ENCODE measurements around the gene SCAMP4. TPM values are rescaled to one million over a fixed set of nuclear protein-coding genes. Genes with fewer than 3 reads are reported as not detected.

Gene SCAMP4
- total and polyA plus RNA-seq, 2 of the 13 experiments (the other 11 are each of a cell fraction or from before 2014, with no cell fraction given): 10.7 to 13.7 TPM

DNA sequence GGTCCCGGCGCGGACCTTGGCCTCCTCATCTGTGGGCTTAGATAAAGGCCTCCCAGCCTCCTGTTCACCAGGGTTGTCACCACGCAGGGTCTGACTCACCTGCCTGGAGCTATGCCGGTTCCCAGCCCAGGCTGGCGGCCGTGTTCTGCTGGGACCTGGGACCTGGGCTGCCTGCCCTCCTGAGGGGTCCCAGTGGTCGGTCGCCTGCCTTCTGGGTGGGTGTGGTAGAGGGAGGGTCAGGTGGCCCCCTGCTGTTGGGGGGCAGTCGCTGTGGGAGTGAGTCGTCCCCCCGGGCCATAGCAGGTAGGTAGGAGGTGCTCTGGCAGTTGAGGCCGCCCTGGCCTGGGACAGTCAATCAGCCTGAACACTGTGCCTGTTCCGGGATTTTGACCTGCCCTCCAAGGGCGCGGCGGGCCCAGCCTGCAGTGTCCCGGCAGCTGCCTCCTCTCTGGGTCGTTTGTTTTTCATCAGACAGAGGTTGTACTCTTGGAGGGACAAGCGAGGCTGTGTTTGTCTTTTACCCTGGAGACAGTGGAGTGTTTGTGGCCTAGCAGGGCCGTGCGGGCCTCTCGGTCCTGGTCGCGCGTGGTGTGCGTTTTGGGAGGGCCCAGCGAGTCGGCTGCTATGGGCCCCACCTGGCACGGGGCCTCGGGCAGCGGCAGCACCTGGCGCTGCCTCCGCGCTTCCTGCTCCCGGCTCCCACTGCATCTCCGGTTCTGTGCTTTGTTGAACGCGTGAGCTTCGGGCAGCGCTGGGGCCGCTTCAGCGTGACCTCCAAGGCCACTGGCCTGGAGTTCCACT, 2.6 kb downstream of the SCAMP4 start (continued):
- TF ChIP-seq, protein P1, sequence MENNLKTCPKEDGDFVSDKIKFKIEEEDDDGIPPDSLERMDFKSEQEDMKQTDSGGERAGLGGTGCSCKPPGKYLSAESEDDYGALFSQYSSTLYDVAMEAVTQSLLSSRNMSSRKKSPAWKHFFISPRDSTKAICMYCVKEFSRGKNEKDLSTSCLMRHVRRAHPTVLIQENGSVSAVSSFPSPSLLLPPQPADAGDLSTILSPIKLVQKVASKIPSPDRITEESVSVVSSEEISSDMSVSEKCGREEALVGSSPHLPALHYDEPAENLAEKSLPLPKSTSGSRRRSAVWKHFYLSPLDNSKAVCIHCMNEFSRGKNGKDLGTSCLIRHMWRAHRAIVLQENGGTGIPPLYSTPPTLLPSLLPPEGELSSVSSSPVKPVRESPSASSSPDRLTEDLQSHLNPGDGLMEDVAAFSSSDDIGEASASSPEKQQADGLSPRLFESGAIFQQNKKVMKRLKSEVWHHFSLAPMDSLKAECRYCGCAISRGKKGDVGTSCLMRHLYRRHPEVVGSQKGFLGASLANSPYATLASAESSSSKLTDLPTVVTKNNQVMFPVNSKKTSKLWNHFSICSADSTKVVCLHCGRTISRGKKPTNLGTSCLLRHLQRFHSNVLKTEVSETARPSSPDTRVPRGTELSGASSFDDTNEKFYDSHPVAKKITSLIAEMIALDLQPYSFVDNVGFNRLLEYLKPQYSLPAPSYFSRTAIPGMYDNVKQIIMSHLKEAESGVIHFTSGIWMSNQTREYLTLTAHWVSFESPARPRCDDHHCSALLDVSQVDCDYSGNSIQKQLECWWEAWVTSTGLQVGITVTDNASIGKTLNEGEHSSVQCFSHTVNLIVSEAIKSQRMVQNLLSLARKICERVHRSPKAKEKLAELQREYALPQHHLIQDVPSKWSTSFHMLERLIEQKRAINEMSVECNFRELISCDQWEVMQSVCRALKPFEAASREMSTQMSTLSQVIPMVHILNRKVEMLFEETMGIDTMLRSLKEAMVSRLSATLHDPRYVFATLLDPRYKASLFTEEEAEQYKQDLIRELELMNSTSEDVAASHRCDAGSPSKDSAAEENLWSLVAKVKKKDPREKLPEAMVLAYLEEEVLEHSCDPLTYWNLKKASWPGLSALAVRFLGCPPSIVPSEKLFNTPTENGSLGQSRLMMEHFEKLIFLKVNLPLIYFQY (CRISPR knock-in tag; IDR thresholded peaks at IDR 0.05; ENCODE audit: borderline replicate concordance): 0 out of 2 replicates have a peak, but pooled peaks have one; percentile 42
- TF ChIP-seq HOXA3 (CRISPR knock-in tag; IDR thresholded peaks at IDR 0.05) (peak; percentile 38; the same call in 1 of the 2 replicates), RXRB (CRISPR knock-in tag; IDR thresholded peaks at IDR 0.05; ENCODE audit: borderline replicate concordance) (peak; percentile 11; the same call in 1 of the 2 replicates), PAX8 (CRISPR knock-in tag; IDR thresholded peaks at IDR 0.05; ENCODE audit: borderline replicate concordance) (no peak), BCL6 (CRISPR knock-in tag; IDR thresholded peaks at IDR 0.05) (no peak; the same call in 1 of the 2 replicates), ZBTB21 (CRISPR knock-in tag; IDR thresholded peaks at IDR 0.05) (no peak), KDM2A (CRISPR knock-in tag; IDR thresholded peaks at IDR 0.05; ENCODE audit: borderline replicate concordance, low read depth) (peak; percentile 56; the same call in 1 of the 2 replicates), SMARCC2 (IDR thresholded peaks at IDR 0.05) (no peak), ZNF589 (CRISPR knock-in tag; conservative IDR thresholded peaks at IDR 0.05) (no peak), ZNF430 (CRISPR knock-in tag; IDR thresholded peaks at IDR 0.05) (no peak), RARA (CRISPR knock-in tag; IDR thresholded peaks at IDR 0.05) (no peak), ZNF549 (CRISPR knock-in tag; IDR thresholded peaks at IDR 0.05) (no peak), ZIK1 (CRISPR knock-in tag; IDR thresholded peaks at IDR 0.05; ENCODE audit: borderline replicate concordance, low read depth) (peak; percentile 68; the same call in 1 of the 2 replicates)
- TF ChIP-seq, protein P2, sequence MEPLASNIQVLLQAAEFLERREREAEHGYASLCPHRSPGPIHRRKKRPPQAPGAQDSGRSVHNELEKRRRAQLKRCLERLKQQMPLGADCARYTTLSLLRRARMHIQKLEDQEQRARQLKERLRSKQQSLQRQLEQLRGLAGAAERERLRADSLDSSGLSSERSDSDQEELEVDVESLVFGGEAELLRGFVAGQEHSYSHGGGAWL (CRISPR knock-in tag; IDR thresholded peaks at IDR 0.05): peak; percentile 68; the same call in 1 of the 2 replicates
- TF ChIP-seq, protein P3, sequence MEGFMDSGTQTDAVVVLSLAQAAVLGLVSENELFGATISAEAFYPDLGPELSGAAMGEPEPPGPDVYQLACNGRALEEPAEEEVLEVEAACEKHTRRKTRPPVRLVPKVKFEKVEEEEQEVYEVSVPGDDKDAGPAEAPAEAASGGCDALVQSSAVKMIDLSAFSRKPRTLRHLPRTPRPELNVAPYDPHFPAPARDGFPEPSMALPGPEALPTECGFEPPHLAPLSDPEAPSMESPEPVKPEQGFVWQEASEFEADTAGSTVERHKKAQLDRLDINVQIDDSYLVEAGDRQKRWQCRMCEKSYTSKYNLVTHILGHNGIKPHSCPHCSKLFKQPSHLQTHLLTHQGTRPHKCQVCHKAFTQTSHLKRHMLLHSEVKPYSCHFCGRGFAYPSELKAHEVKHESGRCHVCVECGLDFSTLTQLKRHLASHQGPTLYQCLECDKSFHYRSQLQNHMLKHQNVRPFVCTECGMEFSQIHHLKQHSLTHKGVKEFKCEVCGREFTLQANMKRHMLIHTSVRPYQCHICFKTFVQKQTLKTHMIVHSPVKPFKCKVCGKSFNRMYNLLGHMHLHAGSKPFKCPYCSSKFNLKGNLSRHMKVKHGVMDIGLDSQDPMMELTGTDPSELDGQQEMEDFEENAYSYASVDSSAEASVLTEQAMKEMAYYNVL (CRISPR knock-in tag; IDR thresholded peaks at IDR 0.05; ENCODE audit: borderline replicate concordance): no peak
- TF ChIP-seq, protein P4, sequence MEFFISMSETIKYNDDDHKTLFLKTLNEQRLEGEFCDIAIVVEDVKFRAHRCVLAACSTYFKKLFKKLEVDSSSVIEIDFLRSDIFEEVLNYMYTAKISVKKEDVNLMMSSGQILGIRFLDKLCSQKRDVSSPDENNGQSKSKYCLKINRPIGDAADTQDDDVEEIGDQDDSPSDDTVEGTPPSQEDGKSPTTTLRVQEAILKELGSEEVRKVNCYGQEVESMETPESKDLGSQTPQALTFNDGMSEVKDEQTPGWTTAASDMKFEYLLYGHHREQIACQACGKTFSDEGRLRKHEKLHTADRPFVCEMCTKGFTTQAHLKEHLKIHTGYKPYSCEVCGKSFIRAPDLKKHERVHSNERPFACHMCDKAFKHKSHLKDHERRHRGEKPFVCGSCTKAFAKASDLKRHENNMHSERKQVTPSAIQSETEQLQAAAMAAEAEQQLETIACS (CRISPR knock-in tag; IDR thresholded peaks at IDR 0.05): no peak; the same call in 1 of the 2 replicates
- TF ChIP-seq, protein P5, sequence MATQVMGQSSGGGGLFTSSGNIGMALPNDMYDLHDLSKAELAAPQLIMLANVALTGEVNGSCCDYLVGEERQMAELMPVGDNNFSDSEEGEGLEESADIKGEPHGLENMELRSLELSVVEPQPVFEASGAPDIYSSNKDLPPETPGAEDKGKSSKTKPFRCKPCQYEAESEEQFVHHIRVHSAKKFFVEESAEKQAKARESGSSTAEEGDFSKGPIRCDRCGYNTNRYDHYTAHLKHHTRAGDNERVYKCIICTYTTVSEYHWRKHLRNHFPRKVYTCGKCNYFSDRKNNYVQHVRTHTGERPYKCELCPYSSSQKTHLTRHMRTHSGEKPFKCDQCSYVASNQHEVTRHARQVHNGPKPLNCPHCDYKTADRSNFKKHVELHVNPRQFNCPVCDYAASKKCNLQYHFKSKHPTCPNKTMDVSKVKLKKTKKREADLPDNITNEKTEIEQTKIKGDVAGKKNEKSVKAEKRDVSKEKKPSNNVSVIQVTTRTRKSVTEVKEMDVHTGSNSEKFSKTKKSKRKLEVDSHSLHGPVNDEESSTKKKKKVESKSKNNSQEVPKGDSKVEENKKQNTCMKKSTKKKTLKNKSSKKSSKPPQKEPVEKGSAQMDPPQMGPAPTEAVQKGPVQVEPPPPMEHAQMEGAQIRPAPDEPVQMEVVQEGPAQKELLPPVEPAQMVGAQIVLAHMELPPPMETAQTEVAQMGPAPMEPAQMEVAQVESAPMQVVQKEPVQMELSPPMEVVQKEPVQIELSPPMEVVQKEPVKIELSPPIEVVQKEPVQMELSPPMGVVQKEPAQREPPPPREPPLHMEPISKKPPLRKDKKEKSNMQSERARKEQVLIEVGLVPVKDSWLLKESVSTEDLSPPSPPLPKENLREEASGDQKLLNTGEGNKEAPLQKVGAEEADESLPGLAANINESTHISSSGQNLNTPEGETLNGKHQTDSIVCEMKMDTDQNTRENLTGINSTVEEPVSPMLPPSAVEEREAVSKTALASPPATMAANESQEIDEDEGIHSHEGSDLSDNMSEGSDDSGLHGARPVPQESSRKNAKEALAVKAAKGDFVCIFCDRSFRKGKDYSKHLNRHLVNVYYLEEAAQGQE (IDR thresholded peaks at IDR 0.05; ENCODE audit: borderline replicate concordance in 1 of 2, low read depth in 1 of 2, low read length in 2 of 2): no peak

Data from HepG2 (cell line).